ENCODE results near the gene AUTS2. TPM values are rescaled to one million over a fixed set of nuclear protein-coding genes. Genes with fewer than 3 reads are reported as not detected.

AUTS2 gene
- total and polyA plus RNA-seq, 2 of the 8 experiments (the other 6 are each of a cell fraction or from before 2014, with no cell fraction given), result 25.9 to 101 TPM

GRCh38 chr7:69739190-69739589, 140.9 kb downstream of the AUTS2 start:
- no peak overlapping the region for H3K23ac ChIP-seq (ENCODE audit: insufficient read length)
- WGBS, 2 experiments (ENCODE audit: extremely low coverage in 1 of 2, insufficient coverage in 1 of 2, insufficient read length in 1 of 2, insufficient replicate concordance in 2 of 2, low coverage in 1 of 2, low lambda C conversion rate in 2 of 2, missing lambda C conversion rate in 1 of 2), result 89% methylated on average over 1 of the region's 1 CpG; no CpG with 5 or more reads in 1 of the 2 experiments
- no peaks in the 10 kb centered on the region for H3K9me3 ChIP-seq (ENCODE audit: insufficient read depth in 2 of 2, low read depth in 1 of 2, low read length in 1 of 2)
- no peak overlapping the region for H2AK5ac ChIP-seq (ENCODE audit: low read depth, low read length)
- ChIA-PET POLR2A (ENCODE audit: partially characterized antibody) (no interaction called here), CTCF (ENCODE audit: partially characterized antibody) (interaction anchor here (0.6 to 2.6 kb wide), 3 partner anchors 9 to 299 kb away, joined by 3 to 6 read pairs (median 4); no protein-coding TSS in a partner anchor)
- no peak overlapping the region for H2BK15ac ChIP-seq (ENCODE audit: low read length)
- no peaks in the 10 kb centered on the region for H3K27me3 ChIP-seq (replicated peaks in 1 of 4; ENCODE audit: control insufficient read depth in 3 of 4, extremely low read depth in 1 of 4, insufficient read depth in 3 of 4, low read length in 3 of 4)
- H2BK12ac ChIP-seq (ENCODE audit: low read depth, low read length), result no peak overlapping the region
- H4K5ac ChIP-seq (ENCODE audit: insufficient read length, low read depth, low read length), result no peak overlapping the region
- H3K36me3 ChIP-seq (ENCODE audit: control insufficient read depth in 2 of 4, insufficient read depth in 4 of 4, low read length in 3 of 4), result no peaks in the 10 kb centered on the region
- no peak overlapping the region for H3K56ac ChIP-seq (replicated peaks; ENCODE audit: insufficient read length, low read depth, low read length)
- no peaks in the 10 kb centered on the region for H4K20me1 ChIP-seq (replicated peaks in 1 of 2; ENCODE audit: control insufficient read depth in 1 of 2, insufficient read depth in 2 of 2, low read length in 2 of 2)
- no peak overlapping the region for H4K91ac ChIP-seq (replicated peaks; ENCODE audit: insufficient read length, low read length)
- peaks cover 2 to 18% (median 7%) of the 10 kb centered on the region in 4 experiments; a peak in 4 of 7 replicates for H3K4me1 ChIP-seq (replicated peaks in 1 of 4; ENCODE audit: control insufficient read depth in 3 of 4, insufficient read depth in 4 of 4, low read length in 3 of 4)
- no peak overlapping the region for H2BK120ac ChIP-seq (replicated peaks; ENCODE audit: low read depth, low read length)
- H3K4me2 ChIP-seq (ENCODE audit: insufficient read depth in 1 of 2, low read depth in 2 of 2, low read length in 2 of 2), result no peak overlapping the region; a peak in 1 of 4 replicates
- H2AFZ ChIP-seq (ENCODE audit: low read length), result no peak overlapping the region
- no peak overlapping the region for H2BK20ac ChIP-seq (ENCODE audit: low read length)
- no peak overlapping the region for H3K4me3 ChIP-seq (ENCODE audit: extremely low read depth in 1 of 4, insufficient read depth in 2 of 4, low read depth in 3 of 4, low read length in 4 of 4)
- no peak overlapping the region for H3K27ac ChIP-seq (ENCODE audit: low read depth, low read length)
- H3K79me1 ChIP-seq (ENCODE audit: low read depth, low read length), result no peaks in the 10 kb centered on the region
- H3K18ac ChIP-seq (ENCODE audit: extremely low read depth, low read length), result no peak overlapping the region
- H3K9ac ChIP-seq (replicated peaks in 1 of 4; ENCODE audit: extremely low read depth in 1 of 4, low read depth in 3 of 4, low read length in 3 of 4), result no peak overlapping the region
- no peak overlapping the region for H3K4ac ChIP-seq (replicated peaks; ENCODE audit: insufficient read length, low read depth, low read length)
- TF ChIP-seq CTBP2 (IDR thresholded peaks at IDR 0.05; ENCODE audit: borderline replicate concordance, insufficient read depth, insufficient read length, low read length), result no peak
- no peak for TF ChIP-seq RBBP5 (IDR thresholded peaks at IDR 0.05; ENCODE audit: borderline replicate concordance, low read depth, low read length)
- TF ChIP-seq HDAC6 (IDR thresholded peaks at IDR 0.05; ENCODE audit: low read depth, low read length), result no peak
- no peak overlapping the region for H2BK5ac ChIP-seq (ENCODE audit: low read depth, low read length)
- no peak for DNase-seq (ENCODE audit: low read depth in 1 of 2, low spot score in 2 of 2)
- H3K23me2 ChIP-seq (ENCODE audit: low read depth, low read length), result no peaks in the 10 kb centered on the region
- H3K79me2 ChIP-seq (ENCODE audit: control insufficient read depth in 1 of 2, insufficient read depth in 2 of 2, low read length in 2 of 2), result no peaks in the 10 kb centered on the region
- no peak overlapping the region for H4K8ac ChIP-seq (ENCODE audit: extremely low read depth, insufficient read depth, low read length)
- no peak overlapping the region for H3K14ac ChIP-seq (ENCODE audit: insufficient read length)
- FAIRE-seq, result no peak
